Activated gamma-delta T cell treated with anti-CD3 and anti-CD28 coated beads, Interleukin-2, amount 50 U/mL, for 16 hours (primary cell): ENCODE measurements around the gene SLC35E3.
"Not testable (repeated sequence)": the region's sequence is repeated elsewhere in the genome, so short reads cannot be mapped to it uniquely, and the experiment has no call there.

Experiments used
- DNase-seq: peaks from one replicate; pipeline ENCODE4 v3.0.0-alpha.2; 2020; ENCODE audit warnings: low read depth

SLC35E3 gene

DNA sequence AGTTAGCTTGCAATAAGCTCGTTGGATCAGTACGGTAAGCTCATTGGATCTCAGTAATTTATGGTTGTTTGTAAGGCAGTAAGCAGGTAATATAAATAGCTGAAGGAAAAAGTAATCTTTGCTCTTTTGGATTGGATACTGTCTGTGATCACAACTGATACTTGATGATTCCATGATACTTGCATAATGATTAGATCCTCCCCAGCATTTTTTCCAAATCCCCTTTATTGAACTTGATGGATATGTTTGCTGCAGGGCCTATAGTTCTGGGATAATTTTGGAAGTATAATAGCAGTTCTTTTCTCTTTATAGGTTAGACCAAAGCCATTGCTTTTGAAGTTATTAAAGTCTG is 67.2 kb downstream of the SLC35E3 start:
- no peak for DNase-seq

DNA sequence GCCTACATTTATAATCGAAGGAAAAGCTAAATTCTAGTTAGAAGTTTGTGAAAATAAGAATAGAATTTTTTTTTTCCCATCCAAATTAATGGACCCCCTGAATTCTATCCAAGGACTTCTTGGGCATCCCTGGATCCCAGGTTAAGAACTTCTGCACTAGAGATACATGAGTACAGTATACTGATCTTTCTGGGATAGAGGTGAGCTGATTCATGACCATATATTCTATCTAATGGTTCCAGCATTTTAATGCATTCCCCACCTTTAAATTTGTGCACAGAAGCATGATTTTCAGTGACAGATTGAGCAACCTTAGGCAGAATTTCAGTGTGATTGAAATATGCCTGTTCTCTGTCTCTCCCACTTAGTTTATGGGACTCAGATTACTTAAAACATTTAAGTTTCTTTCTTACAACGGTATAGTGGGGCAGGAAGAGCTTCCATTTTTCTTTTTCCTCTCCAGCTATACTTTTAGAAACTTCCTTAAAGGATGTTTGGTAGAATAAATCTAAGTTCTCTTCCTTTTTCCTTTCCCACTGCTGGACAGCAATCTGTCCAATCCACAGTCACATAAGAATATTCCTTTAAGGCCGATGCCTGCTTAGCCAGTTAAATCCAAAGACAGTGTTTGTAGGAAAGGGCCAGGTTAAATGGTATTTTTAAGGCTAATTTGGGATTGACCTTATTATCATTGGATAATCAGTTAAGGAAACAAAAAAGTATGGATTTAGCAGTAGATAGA is 68.7 kb downstream of the SLC35E3 start:
- no peak for DNase-seq

DNA sequence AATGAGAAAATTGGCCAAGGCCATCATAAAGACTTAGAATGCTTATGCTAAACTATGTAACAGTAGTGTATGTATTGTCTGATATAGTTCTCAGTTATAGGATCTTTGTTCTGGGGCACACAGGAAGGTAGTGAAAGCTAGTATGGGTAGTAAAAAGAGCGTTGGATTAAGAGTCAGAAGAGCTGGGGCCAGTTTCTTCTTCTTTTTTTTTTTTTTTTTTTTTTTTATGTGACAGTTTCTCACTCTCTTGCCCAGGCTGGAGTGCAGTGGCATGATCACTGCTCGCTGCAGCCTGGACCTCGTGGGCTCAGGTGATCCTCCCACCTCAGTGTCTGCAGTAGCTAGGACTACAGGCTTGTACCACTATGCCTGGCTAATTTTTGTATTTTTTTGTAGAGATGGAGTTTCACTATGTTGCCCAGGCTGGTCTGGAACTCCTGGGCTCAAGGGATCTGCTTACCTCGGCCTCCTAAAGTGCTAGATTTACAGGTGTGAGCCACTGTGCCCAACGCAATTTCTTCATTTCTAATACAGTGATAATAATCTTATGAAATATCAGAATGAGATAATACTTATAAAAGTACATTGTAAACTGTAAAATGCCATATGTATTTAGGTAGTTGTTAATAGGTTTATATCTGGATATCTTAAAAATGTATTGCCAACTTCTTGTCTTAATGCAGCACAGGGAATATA is 69.4 kb downstream of the SLC35E3 start:
- DNase-seq = no peak

DNA sequence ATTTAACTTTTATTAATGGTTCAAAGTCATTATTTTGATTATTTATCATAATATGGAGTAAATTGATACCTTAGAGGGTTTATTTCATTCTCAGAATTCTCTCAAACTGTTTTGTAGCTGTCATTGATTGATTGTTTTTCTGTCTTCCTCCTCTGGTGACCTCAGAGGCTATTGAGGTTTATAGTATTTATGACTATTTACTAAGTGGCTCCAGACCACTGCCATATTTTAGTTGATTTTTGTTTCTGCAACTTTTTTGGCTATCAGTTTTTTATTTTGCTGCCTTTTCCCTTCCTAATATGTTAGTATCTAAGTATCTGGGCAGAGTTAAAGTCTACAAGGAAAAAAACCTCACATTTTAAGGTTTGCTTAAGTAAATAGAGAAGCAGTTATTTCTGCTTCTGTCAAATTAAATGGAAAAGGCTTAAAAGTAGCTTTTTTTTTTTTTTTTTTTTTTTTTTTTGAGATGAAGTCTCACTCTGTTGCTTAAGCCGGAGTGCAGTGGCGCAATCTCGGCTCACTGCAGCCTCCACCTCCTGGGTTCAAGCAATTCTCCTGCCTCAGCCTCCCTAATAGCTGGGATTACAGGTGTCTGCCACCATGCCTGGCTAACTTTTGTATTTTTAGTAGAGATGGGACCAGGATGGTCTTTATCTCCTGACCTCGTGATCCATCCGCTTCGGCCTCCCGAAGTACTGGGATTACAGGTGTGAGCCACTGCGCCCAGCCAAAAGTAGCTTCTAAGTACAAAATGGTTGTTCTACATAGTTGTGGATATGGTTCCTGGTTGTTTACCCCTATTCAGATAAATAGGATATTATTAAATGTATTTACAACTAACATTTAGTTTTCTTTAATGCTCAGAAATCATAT is 70.2 kb downstream of the SLC35E3 start:
- DNase-seq = no peak

DNA sequence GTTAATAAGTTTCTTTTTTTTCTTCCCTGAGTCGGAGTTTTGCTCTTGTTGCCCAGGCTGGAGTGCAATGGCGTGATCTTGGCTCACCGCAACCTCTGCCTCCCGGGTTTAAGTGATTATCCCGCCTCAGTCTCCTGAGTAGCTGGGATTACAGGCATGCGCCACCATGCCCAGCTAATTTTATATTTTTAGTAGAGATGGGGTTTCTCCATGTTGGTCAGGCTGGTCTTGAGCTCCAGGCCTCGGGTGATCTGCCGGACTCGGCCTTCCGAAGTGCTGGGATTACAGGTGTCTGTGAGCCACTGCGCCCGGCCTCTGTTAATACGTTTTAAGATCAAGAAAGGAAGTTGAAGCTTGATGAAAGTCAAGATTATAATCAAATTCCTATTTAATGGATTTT is 73.5 kb downstream of the SLC35E3 start:
- DNase-seq = not testable (repeated sequence)

DNA sequence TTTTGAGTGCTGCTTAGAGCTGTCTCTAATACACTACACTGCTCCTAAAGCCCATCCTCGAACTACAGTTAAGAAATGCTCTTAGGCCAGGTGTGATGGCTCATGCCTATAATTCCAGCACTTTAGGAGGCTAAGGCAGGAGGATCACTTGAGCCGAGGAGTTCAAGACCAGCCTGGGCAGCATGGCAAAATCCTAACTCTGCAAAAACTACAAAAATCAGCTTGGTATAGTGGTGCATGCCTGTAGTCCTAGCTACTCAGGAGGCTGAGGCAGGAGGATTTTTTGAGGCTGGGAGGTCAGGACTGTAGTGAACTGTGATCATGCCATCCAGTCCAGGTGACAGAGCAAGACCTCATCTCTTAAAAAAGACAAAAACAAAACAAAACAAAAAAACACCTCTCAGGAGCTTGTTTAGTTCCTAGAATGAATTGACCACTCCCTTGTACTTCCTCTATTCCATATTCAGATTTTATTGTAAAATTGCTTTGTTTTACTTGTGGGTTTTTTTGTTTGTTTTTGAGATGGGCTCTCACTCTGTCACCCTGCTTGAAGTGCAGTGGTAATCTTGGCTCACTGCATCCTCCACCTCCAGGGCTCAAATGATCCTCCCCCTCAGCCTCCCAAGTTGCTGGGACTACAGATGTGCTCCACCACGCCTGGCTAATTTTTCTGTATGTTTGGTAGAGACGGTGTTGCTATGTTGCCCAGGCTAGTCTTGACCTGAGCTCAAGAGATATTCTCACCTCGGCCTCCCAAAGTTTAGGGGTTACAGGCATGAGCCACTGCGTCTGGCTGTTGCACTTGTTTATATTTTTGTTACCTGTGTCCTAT is 75.6 kb downstream of the SLC35E3 start:
- DNase-seq = no peak

DNA sequence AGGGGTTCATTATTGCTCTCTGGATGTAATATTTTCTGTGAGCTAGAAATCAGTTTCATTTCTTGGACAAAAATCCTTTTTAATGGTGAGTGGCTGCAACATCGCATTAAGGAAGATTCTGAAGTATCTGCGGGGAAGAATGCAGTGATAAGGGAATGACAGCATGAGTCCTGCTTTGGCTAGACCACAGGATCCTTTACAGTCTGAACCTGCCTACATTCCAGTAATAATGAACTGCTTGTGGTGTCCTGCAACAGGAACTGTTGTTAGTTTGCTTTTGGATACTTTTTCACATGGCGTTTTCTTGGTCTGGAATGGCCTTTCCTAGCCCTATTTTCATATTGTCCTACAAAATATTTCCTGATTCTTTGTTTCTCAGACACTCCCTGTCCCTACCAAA is 77.7 kb downstream of the SLC35E3 start:
- DNase-seq = no peak

DNA sequence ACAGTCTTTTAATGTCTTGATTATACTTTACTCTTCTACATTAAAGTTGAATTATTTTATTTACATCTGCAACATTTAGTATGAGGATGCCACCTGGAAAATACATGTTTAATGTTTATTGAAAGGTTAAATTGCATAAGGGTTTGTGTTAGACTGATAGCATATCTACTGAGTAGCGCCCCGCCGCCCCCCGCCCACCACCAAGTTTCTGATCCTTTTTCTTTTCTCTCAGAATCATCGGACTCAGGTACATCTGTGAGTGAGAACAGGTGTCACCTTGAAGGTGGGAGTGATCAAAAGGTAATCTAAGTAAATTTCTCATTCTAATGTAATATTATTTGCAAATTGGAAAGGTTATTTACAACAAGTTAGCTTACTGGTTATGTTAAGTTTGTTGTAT is 78.2 kb downstream of the SLC35E3 start:
- DNase-seq = no peak

DNA sequence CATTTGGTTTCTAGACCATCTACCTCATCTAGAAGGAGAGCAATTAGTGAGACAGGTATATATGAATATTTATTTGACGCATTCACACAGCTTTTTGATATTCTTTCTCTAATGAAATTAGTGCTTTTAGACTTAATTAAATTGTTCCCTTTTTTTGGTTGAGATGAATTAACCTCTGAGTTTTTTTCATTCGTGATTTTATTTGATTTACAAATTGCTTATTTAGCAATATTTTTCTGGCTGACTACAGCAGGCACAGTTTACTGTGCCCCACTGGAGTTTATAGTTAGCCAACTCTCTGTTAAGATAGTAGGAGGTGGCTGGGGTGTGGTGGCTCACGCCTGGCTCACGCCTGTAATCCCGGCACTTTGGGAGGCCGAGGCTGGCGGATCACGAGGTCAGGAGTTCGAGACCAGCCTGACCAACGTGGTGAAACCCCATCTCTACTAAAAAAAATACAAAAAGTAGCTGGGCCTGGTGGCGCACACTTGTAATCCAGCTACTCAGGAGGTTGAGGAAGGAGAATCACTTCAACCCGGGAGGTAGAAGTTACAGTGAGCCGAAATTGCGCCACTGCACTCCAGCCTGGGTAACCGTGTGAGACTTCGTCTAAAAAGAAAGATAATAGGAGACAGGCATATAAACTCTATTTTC is 78.7 kb downstream of the SLC35E3 start:
- DNase-seq = no peak

DNA sequence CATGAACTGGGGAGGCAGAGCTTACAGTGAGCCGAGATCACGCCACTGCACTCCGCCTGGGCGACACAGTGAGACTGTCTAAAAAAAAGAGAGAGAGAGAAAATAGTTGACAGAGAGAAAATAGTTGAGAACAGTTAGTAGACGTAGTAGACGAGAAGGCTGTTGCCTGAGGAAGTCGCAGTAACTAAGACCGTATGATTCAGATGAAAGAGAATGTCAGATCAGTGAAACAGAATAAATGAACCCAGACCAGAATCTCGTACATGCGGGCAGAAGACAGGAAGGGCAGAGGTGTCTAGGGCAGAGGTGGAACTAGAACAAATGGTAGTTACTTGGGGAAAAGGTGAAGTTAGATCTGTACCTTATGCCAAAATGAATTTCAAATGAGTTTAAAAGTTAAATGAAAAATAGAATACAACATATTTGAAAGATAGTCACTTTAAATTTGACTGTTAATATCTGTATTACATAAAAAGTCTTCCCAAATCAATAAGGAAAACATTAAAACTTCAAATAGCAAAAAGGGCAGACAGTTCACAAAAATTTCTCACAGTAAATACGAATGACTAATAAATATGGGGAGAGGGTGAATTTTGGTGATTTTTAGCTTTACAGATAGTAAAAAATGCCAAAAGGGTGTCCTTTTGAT is 79.7 kb downstream of the SLC35E3 start:
- no peak for DNase-seq

DNA sequence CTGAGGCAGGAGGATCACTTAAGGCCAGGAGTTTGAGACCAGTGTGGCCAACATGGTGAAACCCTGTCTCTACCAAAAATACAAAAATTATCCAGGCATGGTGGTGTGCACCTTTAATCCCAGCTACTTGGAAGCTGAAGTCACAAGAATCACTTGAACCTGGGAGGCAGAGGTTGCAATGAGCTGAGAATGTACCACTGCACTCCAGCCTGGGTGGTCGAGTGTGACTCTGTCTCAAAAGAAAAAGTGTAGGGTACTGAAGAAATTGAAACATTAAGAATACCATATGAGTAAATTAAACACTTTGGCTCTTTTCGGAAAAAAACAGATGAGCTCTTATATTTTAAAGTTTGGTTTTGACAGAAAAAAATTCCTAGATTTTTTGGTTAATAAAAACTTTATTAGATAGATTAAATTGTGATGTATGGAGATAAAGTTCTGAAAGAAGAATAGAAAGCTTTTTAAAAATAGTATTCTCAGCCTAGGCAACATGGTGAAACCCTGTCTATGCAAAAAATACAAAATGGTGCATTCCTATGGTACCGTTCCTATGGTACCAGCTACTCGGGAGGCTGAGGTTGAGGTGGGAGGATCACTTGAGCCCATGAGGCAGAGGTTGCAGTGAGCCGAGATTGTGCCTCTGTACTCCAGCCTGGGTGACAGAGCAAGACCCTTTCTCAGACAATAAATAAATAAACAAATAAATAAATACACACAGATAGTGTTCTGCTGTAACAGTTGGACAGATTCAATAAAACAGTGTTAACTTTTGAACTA is 82.1 kb downstream of the SLC35E3 start:
- DNase-seq = no peak

DNA sequence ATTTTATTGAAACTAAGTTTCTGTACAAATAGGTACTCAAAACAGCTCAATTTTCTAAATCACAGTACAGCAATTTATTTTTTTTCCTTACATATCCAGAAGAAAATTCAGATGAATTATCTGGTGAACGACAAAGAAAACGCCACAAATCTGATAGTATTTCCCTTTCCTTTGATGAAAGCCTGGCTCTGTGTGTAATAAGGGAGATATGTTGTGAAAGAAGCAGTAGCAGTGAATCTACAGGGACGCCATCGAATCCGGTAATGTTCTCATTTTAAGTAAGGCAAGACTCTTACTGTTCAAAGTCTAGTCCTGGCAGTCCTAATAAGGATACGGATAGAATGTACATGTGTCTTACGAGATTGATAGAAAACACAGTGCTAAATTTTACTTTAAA is 82.7 kb downstream of the SLC35E3 start:
- DNase-seq = no peak
